ENCODE results near the gene ABCA10.
"Not testable (repeated sequence)": the region's sequence is repeated elsewhere in the genome, so short reads cannot be mapped to it uniquely, and the experiment has no call there.

Gene ABCA10

GRCh38 chr17:69230939-69231338, 2.3 kb upstream of the ABCA10 start:
- in situ Hi-C loops (cut with MboI; ENCODE audit: low sequenced_read_pairs) = loop anchor here (25.0 kb wide), 1 partner anchor 444 kb away; no protein-coding TSS in a partner anchor

GRCh38 chr17:69228018-69228417, 606 bp downstream of the ABCA10 start:
- in situ Hi-C loops (cut with MboI; ENCODE audit: low sequenced_read_pairs) = loop anchor here (25.0 kb wide), 1 partner anchor 441 kb away; no protein-coding TSS in a partner anchor

- in situ Hi-C loops (cut with MboI; ENCODE audit: low sequenced_read_pairs) = loop anchor here (25.0 kb wide), 1 partner anchor 440 kb away; no protein-coding TSS in a partner anchor
Observed at GRCh38 chr17:69227541-69227940, 1.1 kb downstream of the ABCA10 start.

GRCh38 chr17:69223809-69224208, 4.8 kb downstream of the ABCA10 start:
- in situ Hi-C loops (cut with MboI; ENCODE audit: low sequenced_read_pairs) = no loop called here

- in situ Hi-C loops (cut with MboI; ENCODE audit: low sequenced_read_pairs) = no loop called here
Observed at GRCh38 chr17:69222707-69223258, 5.8 kb downstream of the ABCA10 start.

GRCh38 chr17:69220098-69220497, 8.5 kb downstream of the ABCA10 start:
- in situ Hi-C loops (cut with MboI; ENCODE audit: low sequenced_read_pairs) = no loop called here

- in situ Hi-C loops (cut with MboI; ENCODE audit: low sequenced_read_pairs) = no loop called here
Observed at GRCh38 chr17:69218986-69219385, 9.6 kb downstream of the ABCA10 start.

GRCh38 chr17:69213059-69213813, 15.4 kb downstream of the ABCA10 start:
- in situ Hi-C loops (cut with MboI; ENCODE audit: low sequenced_read_pairs) = no loop called here

- in situ Hi-C loops (cut with MboI; ENCODE audit: low sequenced_read_pairs) = no loop called here
Observed at GRCh38 chr17:69208640-69209039, 20.0 kb downstream of the ABCA10 start.

GRCh38 chr17:69207151-69207550, 21.5 kb downstream of the ABCA10 start:
- in situ Hi-C loops (cut with MboI; ENCODE audit: low sequenced_read_pairs) = no loop called here

GRCh38 chr17:69198238-69198637, 30.4 kb downstream of the ABCA10 start:
- in situ Hi-C loops (cut with MboI; ENCODE audit: low sequenced_read_pairs) = no loop called here

GRCh38 chr17:69196105-69196653, 32.4 kb downstream of the ABCA10 start:
- in situ Hi-C loops (cut with MboI; ENCODE audit: low sequenced_read_pairs) = not testable (repeated sequence)

- in situ Hi-C loops (cut with MboI; ENCODE audit: low sequenced_read_pairs) = no loop called here
Observed at GRCh38 chr17:69192754-69193153, 35.9 kb downstream of the ABCA10 start.

GRCh38 chr17:69188796-69189195, 39.8 kb downstream of the ABCA10 start:
- in situ Hi-C loops (cut with MboI; ENCODE audit: low sequenced_read_pairs) = no loop called here

- in situ Hi-C loops (cut with MboI; ENCODE audit: low sequenced_read_pairs) = no loop called here
Observed at GRCh38 chr17:69188064-69188463, 40.6 kb downstream of the ABCA10 start.

GRCh38 chr17:69187294-69187693, 41.3 kb downstream of the ABCA10 start:
- in situ Hi-C loops (cut with MboI; ENCODE audit: low sequenced_read_pairs) = no loop called here

- in situ Hi-C loops (cut with MboI; ENCODE audit: low sequenced_read_pairs) = no loop called here
Observed at GRCh38 chr17:69179227-69179952, 49.2 kb downstream of the ABCA10 start.

GRCh38 chr17:69176457-69176795, 52.2 kb downstream of the ABCA10 start:
- in situ Hi-C loops (cut with MboI; ENCODE audit: low sequenced_read_pairs) = no loop called here

- in situ Hi-C loops (cut with MboI; ENCODE audit: low sequenced_read_pairs) = no loop called here
Observed at GRCh38 chr17:69175625-69176456, 52.8 kb downstream of the ABCA10 start.

- in situ Hi-C loops (cut with MboI; ENCODE audit: low sequenced_read_pairs) = no loop called here
Observed at GRCh38 chr17:69175262-69175624, 53.4 kb downstream of the ABCA10 start.

- in situ Hi-C loops (cut with MboI; ENCODE audit: low sequenced_read_pairs) = no loop called here
Observed at GRCh38 chr17:69173118-69173517, 55.5 kb downstream of the ABCA10 start.

Data from hTERT RPE-1 (cell line).